SK-N-SH treated with all-trans-retinoic acid at 6 μM for 48 hours (cell line): Measurements from ENCODE around the gene ALOX15.

Experiments
- ARNTL ChIP-seq: fragments of 450-650 bp; formaldehyde crosslinking; IDR thresholded peaks from 2 replicates; pipeline ENCODE4 v1.5.0; 2020; ENCODE audit warnings: low read depth, mild to moderate bottlenecking, moderate library complexity, borderline replicate concordance
- BACH2 ChIP-seq: fragments of 250-450 bp; sonication (Bioruptor Pico); IDR thresholded peaks from 2 replicates; pipeline ENCODE4 v1.9.0; 2021; ENCODE audit warnings: mild to moderate bottlenecking, borderline replicate concordance
- CREB5 ChIP-seq: fragments of 250-450 bp; sonication (Bioruptor Pico); IDR thresholded peaks from 2 replicates; pipeline ENCODE4 v1.5.1; 2020; ENCODE audit warnings: low read depth, mild to moderate bottlenecking, moderate library complexity
- CSDC2 ChIP-seq: fragments of 250-450 bp; sonication (Bioruptor Pico); IDR thresholded peaks from 2 replicates; pipeline ENCODE4 v1.5.0; 2020; ENCODE audit warnings: mild to moderate bottlenecking, moderate library complexity
- POU6F1 ChIP-seq: fragments of 250-450 bp; sonication (Bioruptor Pico); IDR thresholded peaks from 2 replicates; pipeline ENCODE4 v1.8.0; 2021; ENCODE audit warnings: low read depth, mild to moderate bottlenecking, moderate library complexity, borderline replicate concordance
- ZC3H10 ChIP-seq: fragments of 250-450 bp; sonication (Bioruptor Pico); IDR thresholded peaks from 2 replicates; pipeline ENCODE4 v1.5.1; 2021; ENCODE audit warnings: mild to moderate bottlenecking, moderate library complexity
- ZFP30 ChIP-seq: fragments of 450-650 bp; formaldehyde crosslinking; IDR thresholded peaks from 2 replicates; pipeline ENCODE4 v1.5.0; 2022; ENCODE audit warnings: mild to moderate bottlenecking, moderate library complexity
- ZNF8 ChIP-seq: fragments of 450-650 bp; formaldehyde crosslinking; IDR thresholded peaks from 2 replicates; pipeline ENCODE4 v1.5.0; 2020; ENCODE audit warnings: mild to moderate bottlenecking, moderate library complexity

- no peak for TF ChIP-seq POU6F1
- no peak for TF ChIP-seq ARNTL (CRISPR knock-in tag)
- TF ChIP-seq BACH2 (CRISPR knock-in tag), result no peak
- no peak for TF ChIP-seq ZC3H10
- TF ChIP-seq CREB5 (CRISPR knock-in tag), result no peak
- TF ChIP-seq CSDC2 (CRISPR knock-in tag), result no peak
- TF ChIP-seq ZNF8 (CRISPR knock-in tag), result no peak
- TF ChIP-seq ZFP30, result no peak
These were observed 4.2 kb upstream of the ALOX15 start for GRCh38 chr17:4645642-4646041.
